ENCODE measurements around the gene PPP3R1. TPM values are rescaled to one million over a fixed set of nuclear protein-coding genes. Genes with fewer than 3 reads are reported as not detected.

PPP3R1 gene
- total RNA-seq, 1 experiment from 2014 or later: 83.8 TPM

DNA sequence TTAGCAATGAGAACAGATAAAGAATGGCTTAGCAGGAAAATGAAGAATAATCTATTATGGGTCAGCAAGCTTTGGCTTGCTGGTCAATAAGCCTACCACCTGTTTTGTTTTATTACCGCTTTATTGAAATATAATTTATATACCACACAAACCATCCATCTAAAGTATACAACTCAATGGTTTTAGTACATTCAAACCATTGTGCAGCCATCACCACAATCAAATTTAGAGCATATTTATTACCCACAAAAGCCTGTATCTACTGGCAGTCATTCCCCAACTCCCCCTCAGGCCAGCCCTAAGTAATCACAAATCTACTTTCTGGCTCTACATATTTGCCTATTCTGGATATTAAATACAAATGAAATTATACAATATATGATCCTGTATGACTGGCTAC, 17.2 kb downstream of the PPP3R1 start:
- Histone ChIP-seq H3K4me3 (ENCODE audit: low read depth, low read length, poor library complexity, severe bottlenecking) (no peak overlapping the region), H3K27ac (ENCODE audit: low read depth, low read length, poor library complexity, severe bottlenecking) (no peak overlapping the region), H3K4me1 (ENCODE audit: insufficient read depth, low read length, poor library complexity, severe bottlenecking) (peaks cover 68% of the 10 kb centered on the region), H3K27me3 (replicated peaks; ENCODE audit: insufficient read depth, low read depth, low read length, poor library complexity) (no peaks in the 10 kb centered on the region), H3K36me3 (ENCODE audit: insufficient read depth, low read length, poor library complexity, severe bottlenecking) (no peaks in the 10 kb centered on the region), H3K9me3 (ENCODE audit: low read depth, low read length, poor library complexity, severe bottlenecking) (no peaks in the 10 kb centered on the region)
- intact Hi-C loops (cut with micrococcal nuclease; ENCODE audit: unreplicated experiment): no loop called here
- no TSS peak for BruUV-seq (replicated peaks)
- DNase-seq (ENCODE audit: low spot score): no peak
- no peak for TF ChIP-seq EZH2 (IDR thresholded peaks at IDR 0.05; ENCODE audit: borderline replicate concordance, low read depth, low read length, poor library complexity, severe bottlenecking)
- TF ChIP-seq, protein P1, sequence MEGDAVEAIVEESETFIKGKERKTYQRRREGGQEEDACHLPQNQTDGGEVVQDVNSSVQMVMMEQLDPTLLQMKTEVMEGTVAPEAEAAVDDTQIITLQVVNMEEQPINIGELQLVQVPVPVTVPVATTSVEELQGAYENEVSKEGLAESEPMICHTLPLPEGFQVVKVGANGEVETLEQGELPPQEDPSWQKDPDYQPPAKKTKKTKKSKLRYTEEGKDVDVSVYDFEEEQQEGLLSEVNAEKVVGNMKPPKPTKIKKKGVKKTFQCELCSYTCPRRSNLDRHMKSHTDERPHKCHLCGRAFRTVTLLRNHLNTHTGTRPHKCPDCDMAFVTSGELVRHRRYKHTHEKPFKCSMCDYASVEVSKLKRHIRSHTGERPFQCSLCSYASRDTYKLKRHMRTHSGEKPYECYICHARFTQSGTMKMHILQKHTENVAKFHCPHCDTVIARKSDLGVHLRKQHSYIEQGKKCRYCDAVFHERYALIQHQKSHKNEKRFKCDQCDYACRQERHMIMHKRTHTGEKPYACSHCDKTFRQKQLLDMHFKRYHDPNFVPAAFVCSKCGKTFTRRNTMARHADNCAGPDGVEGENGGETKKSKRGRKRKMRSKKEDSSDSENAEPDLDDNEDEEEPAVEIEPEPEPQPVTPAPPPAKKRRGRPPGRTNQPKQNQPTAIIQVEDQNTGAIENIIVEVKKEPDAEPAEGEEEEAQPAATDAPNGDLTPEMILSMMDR (conservative IDR thresholded peaks at IDR 0.05; ENCODE audit: low read depth, low read length): no peak
- ChIA-PET CTCF (no interaction called here), POLR2A (ENCODE audit: low non-redundant PET) (no interaction called here)

DNA sequence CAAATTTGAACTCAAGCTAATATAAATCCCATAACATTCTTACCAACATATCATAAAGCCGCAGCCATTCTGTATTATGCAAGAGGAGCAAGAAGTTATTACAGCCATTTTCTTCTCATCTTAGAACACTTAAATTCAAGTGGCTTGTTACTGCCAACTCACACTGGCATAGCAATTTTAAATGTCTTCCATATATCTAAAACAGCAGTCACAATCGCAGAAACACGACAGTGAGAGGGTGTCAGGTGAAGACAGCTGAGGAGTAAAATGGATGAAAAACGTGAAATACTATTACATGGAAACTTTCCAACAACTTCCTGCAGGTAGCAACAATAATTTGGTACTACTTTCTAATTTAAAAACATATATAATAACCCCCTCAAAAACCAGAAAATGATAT, 17.9 kb downstream of the PPP3R1 start:
- ChIA-PET CTCF (no interaction called here), POLR2A (ENCODE audit: low non-redundant PET) (no interaction called here)
- BruUV-seq (replicated peaks): no TSS peak
- H3K36me3 ChIP-seq (ENCODE audit: insufficient read depth, low read length, poor library complexity, severe bottlenecking): no peaks in the 10 kb centered on the region
- DNase-seq (ENCODE audit: low spot score): no peak
- peaks cover 64% of the 10 kb centered on the region for H3K4me1 ChIP-seq (ENCODE audit: insufficient read depth, low read length, poor library complexity, severe bottlenecking)
- H3K27ac ChIP-seq (ENCODE audit: low read depth, low read length, poor library complexity, severe bottlenecking): no peak overlapping the region
- intact Hi-C loops (cut with micrococcal nuclease; ENCODE audit: unreplicated experiment): no loop called here
- H3K9me3 ChIP-seq (ENCODE audit: low read depth, low read length, poor library complexity, severe bottlenecking): no peaks in the 10 kb centered on the region
- TF ChIP-seq EZH2 (IDR thresholded peaks at IDR 0.05; ENCODE audit: borderline replicate concordance, low read depth, low read length, poor library complexity, severe bottlenecking): no peak
- TF ChIP-seq, protein P1 (conservative IDR thresholded peaks at IDR 0.05; ENCODE audit: low read depth, low read length): no peak
- H3K27me3 ChIP-seq (replicated peaks; ENCODE audit: insufficient read depth, low read depth, low read length, poor library complexity): no peaks in the 10 kb centered on the region
- H3K4me3 ChIP-seq (ENCODE audit: low read depth, low read length, poor library complexity, severe bottlenecking): no peak overlapping the region

DNA sequence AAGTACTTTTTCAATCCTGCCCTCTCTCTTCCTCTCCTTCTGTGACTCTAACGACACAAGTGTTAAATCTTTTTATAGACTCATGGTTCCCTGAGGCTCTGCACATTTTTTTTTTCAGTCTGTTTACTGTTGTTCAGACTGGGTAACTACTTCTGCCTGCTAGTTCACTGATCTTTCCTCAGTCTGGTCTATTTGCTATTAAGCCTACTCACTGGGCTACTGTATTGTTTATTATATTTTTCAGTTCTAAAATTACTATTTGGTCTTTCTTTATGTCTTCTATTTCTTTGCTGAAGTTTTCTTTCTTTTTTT, 21.3 kb downstream of the PPP3R1 start:
- no TSS peak for BruUV-seq (replicated peaks)
- ChIA-PET POLR2A (ENCODE audit: low non-redundant PET) (no interaction called here), CTCF (no interaction called here)
- no peaks in the 10 kb centered on the region for H3K36me3 ChIP-seq (ENCODE audit: insufficient read depth, low read length, poor library complexity, severe bottlenecking)
- intact Hi-C loops (cut with micrococcal nuclease; ENCODE audit: unreplicated experiment): no loop called here
- H3K4me3 ChIP-seq (ENCODE audit: low read depth, low read length, poor library complexity, severe bottlenecking): no peak overlapping the region
- peak overlapping the region; percentile 26 for H3K27ac ChIP-seq (ENCODE audit: low read depth, low read length, poor library complexity, severe bottlenecking)
- H3K27me3 ChIP-seq (replicated peaks; ENCODE audit: insufficient read depth, low read depth, low read length, poor library complexity): no peaks in the 10 kb centered on the region
- peaks cover 33% of the 10 kb centered on the region for H3K4me1 ChIP-seq (ENCODE audit: insufficient read depth, low read length, poor library complexity, severe bottlenecking)
- H3K9me3 ChIP-seq (ENCODE audit: low read depth, low read length, poor library complexity, severe bottlenecking): no peaks in the 10 kb centered on the region
- TF ChIP-seq EZH2 (IDR thresholded peaks at IDR 0.05; ENCODE audit: borderline replicate concordance, low read depth, low read length, poor library complexity, severe bottlenecking): no peak
- TF ChIP-seq, protein P1 (conservative IDR thresholded peaks at IDR 0.05; ENCODE audit: low read depth, low read length): no peak
- DNase-seq (ENCODE audit: low spot score): no peak
